ENCODE results near the gene TMEM53.

GRCh38 chr1:44685881-44686280 lies 11.6 kb upstream of the TMEM53 start:
- no peak for TF ChIP-seq CTCF (conservative IDR thresholded peaks at IDR 0.05; ENCODE audit: low read depth, low read length)
- TF ChIP-seq EZH2phosphoT487 (IDR thresholded peaks at IDR 0.05; ENCODE audit: borderline replicate concordance, low read length) = no peak
